IPS-18a (cell line): ENCODE measurements around the gene PDCD11.
A peak's percentile ranks its signal among the peaks of the same experiment; 100 is the strongest.
"Not testable (repeated sequence)": the region's sequence is repeated elsewhere in the genome, so short reads cannot be mapped to it uniquely, and the experiment has no call there.

Source experiments
- H3K27ac ChIP-seq: one replicate; pipeline ENCODE4 v1.5.1; 2013; ENCODE audit warnings: low read length
- H3K27me3 ChIP-seq: one replicate; pipeline ENCODE4 v1.6.1; 2013; ENCODE audit warnings: mild to moderate bottlenecking, low read length; ENCODE audit not compliant: control insufficient read depth, insufficient read depth
- H3K36me3 ChIP-seq: one replicate; pipeline ENCODE4 v1.6.1; 2013; ENCODE audit warnings: low read depth, low read length; ENCODE audit not compliant: control insufficient read depth
- H3K4me1 ChIP-seq: one replicate; pipeline ENCODE4 v1.6.1; 2013; ENCODE audit warnings: low read depth, low read length; ENCODE audit not compliant: control insufficient read depth
- H3K4me3 ChIP-seq: one replicate; pipeline ENCODE4 v1.5.1; 2013; ENCODE audit warnings: low read length
- H3K9ac ChIP-seq: one replicate; pipeline ENCODE4 v1.6.1; 2013; ENCODE audit warnings: mild to moderate bottlenecking, low read length, moderate library complexity
- H3K9me3 ChIP-seq: one replicate; pipeline ENCODE4 v1.6.1; 2013; ENCODE audit warnings: low read depth, low read length; ENCODE audit not compliant: control insufficient read depth

Gene PDCD11

GRCh38 chr10:103374263-103374662, 22.2 kb upstream of the PDCD11 start:
- Histone ChIP-seq H3K36me3 (peaks cover 26% of the 10 kb centered on the region), H3K27ac (no peak overlapping the region), H3K4me1 (no peaks in the 10 kb centered on the region), H3K9me3 (no peaks in the 10 kb centered on the region), H3K27me3 (no peaks in the 10 kb centered on the region), H3K4me3 (no peak overlapping the region), H3K9ac (no peak overlapping the region)

GRCh38 chr10:103382769-103383168, 13.7 kb upstream of the PDCD11 start:
- Histone ChIP-seq H3K27me3 (no peaks in the 10 kb centered on the region), H3K27ac (no peak overlapping the region), H3K4me1 (no peaks in the 10 kb centered on the region), H3K4me3 (no peak overlapping the region), H3K9me3 (no peaks in the 10 kb centered on the region), H3K9ac (no peak overlapping the region), H3K36me3 (peaks cover 26% of the 10 kb centered on the region)

GRCh38 chr10:103394180-103394579, 2.2 kb upstream of the PDCD11 start:
- H3K4me1 ChIP-seq, result peaks cover 15% of the 10 kb centered on the region
- no peaks in the 10 kb centered on the region for H3K9me3 ChIP-seq
- H3K9ac ChIP-seq, result no peak overlapping the region
- no peak overlapping the region for H3K27ac ChIP-seq
- peaks cover 44% of the 10 kb centered on the region for H3K36me3 ChIP-seq
- no peak overlapping the region for H3K4me3 ChIP-seq
- H3K27me3 ChIP-seq, result no peaks in the 10 kb centered on the region

GRCh38 chr10:103395754-103396066, 716 bp upstream of the PDCD11 start:
- Histone ChIP-seq H3K9ac (peak overlapping the region; percentile 91), H3K4me1 (peaks cover 15% of the 10 kb centered on the region), H3K27me3 (no peaks in the 10 kb centered on the region), H3K4me3 (peak overlapping the region; percentile 98), H3K9me3 (no peaks in the 10 kb centered on the region), H3K27ac (peak overlapping the region; percentile 49), H3K36me3 (peaks cover 46% of the 10 kb centered on the region)

GRCh38 chr10:103396789-103397087, 312 bp downstream of the PDCD11 start:
- H3K9ac ChIP-seq, result peak overlapping the region; percentile 91
- no peaks in the 10 kb centered on the region for H3K27me3 ChIP-seq
- H3K9me3 ChIP-seq, result no peaks in the 10 kb centered on the region
- H3K4me1 ChIP-seq, result peaks cover 15% of the 10 kb centered on the region
- H3K27ac ChIP-seq, result peak overlapping the region; percentile 39
- H3K4me3 ChIP-seq, result peak overlapping the region; percentile 98
- H3K36me3 ChIP-seq, result peaks cover 42% of the 10 kb centered on the region

- Histone ChIP-seq H3K36me3 (peaks cover 41% of the 10 kb centered on the region), H3K4me1 (peaks cover 15% of the 10 kb centered on the region), H3K27ac (no peak overlapping the region)
Measured at GRCh38 chr10:103397191-103397825, 882 bp downstream of the PDCD11 start.

GRCh38 chr10:103413564-103413963, 17.1 kb downstream of the PDCD11 start:
- Histone ChIP-seq H3K9me3 (no peaks in the 10 kb centered on the region), H3K27ac (no peak overlapping the region), H3K27me3 (no peaks in the 10 kb centered on the region), H3K4me1 (no peaks in the 10 kb centered on the region), H3K36me3 (peaks cover 90% of the 10 kb centered on the region), H3K4me3 (no peak overlapping the region), H3K9ac (no peak overlapping the region)

More at GRCh38 chr10:103397191-103397825, 882 bp downstream of the PDCD11 start:
- Histone ChIP-seq H3K9me3 (no peaks in the 10 kb centered on the region), H3K27me3 (no peaks in the 10 kb centered on the region), H3K4me3 (peak overlapping the region; percentile 98), H3K9ac (peak overlapping the region; percentile 91)

GRCh38 chr10:103415581-103415980, 19.2 kb downstream of the PDCD11 start:
- Histone ChIP-seq H3K27ac (no peak overlapping the region), H3K4me3 (no peak overlapping the region), H3K36me3 (peaks cover 95% of the 10 kb centered on the region), H3K4me1 (no peaks in the 10 kb centered on the region), H3K9ac (no peak overlapping the region), H3K9me3 (no peaks in the 10 kb centered on the region), H3K27me3 (no peaks in the 10 kb centered on the region)

GRCh38 chr10:103416436-103417147, 20.2 kb downstream of the PDCD11 start:
- H3K36me3 ChIP-seq, result peaks cover 95% of the 10 kb centered on the region
- no peaks in the 10 kb centered on the region for H3K9me3 ChIP-seq
- no peaks in the 10 kb centered on the region for H3K27me3 ChIP-seq
- H3K4me3 ChIP-seq, result no peak overlapping the region
- no peaks in the 10 kb centered on the region for H3K4me1 ChIP-seq
- no peak overlapping the region for H3K9ac ChIP-seq
- no peak overlapping the region for H3K27ac ChIP-seq

GRCh38 chr10:103417148-103417469, 20.7 kb downstream of the PDCD11 start:
- H3K9ac ChIP-seq, H3K27me3 ChIP-seq, H3K9me3 ChIP-seq, H3K4me3 ChIP-seq, H3K4me1 ChIP-seq, H3K27ac ChIP-seq: not testable (repeated sequence)
- H3K36me3 ChIP-seq, result peaks cover 91% of the 10 kb centered on the region

- Histone ChIP-seq H3K9ac (no peak overlapping the region), H3K27me3 (no peaks in the 10 kb centered on the region), H3K36me3 (peaks cover 91% of the 10 kb centered on the region), H3K4me3 (no peak overlapping the region), H3K4me1 (no peaks in the 10 kb centered on the region), H3K9me3 (no peaks in the 10 kb centered on the region), H3K27ac (no peak overlapping the region)
Measured at GRCh38 chr10:103417601-103418000, 21.2 kb downstream of the PDCD11 start.

GRCh38 chr10:103419101-103419500, 22.7 kb downstream of the PDCD11 start:
- Histone ChIP-seq H3K4me1 (no peaks in the 10 kb centered on the region), H3K27ac (no peak overlapping the region), H3K9ac (no peak overlapping the region), H3K9me3 (no peaks in the 10 kb centered on the region), H3K4me3 (no peak overlapping the region), H3K36me3 (peaks cover 91% of the 10 kb centered on the region), H3K27me3 (no peaks in the 10 kb centered on the region)
